ENCODE measurements around the gene SMIM11. TPM values are rescaled to one million over a fixed set of nuclear protein-coding genes. Genes with fewer than 3 reads are reported as not detected.
"Not testable (repeated sequence)": the region's sequence is repeated elsewhere in the genome, so short reads cannot be mapped to it uniquely, and the experiment has no call there.

Gene SMIM11
- total RNA-seq, 1 donor from 2014 or later = 25.3 TPM

DNA sequence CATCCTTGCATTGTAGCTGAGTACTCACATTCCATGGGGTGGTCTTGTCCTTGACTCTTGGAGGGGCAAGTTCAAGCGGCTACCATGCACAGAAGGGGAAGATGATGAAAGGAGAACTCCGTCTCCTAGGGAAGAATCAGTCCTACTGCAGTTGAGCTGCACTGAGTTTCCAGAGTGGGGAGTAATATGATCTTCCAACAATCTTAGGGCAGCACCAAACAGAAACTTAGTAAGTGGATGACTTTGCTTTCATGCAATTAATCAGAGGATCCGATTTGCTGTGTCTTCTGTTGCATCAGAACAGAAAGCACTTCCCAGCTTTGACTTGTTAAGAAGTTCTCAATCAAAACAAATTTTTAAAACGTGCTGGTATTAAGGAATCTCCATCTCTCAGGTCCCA is 48.5 kb downstream of the SMIM11 start, which contains the start of gene SMIM34:
SMIM34 (minus strand) TSS at position 147 of the 400 bp plus-strand sequence; CDS start at position 35, 112 bp downstream.
- DNase-seq = not testable (repeated sequence)

DNA sequence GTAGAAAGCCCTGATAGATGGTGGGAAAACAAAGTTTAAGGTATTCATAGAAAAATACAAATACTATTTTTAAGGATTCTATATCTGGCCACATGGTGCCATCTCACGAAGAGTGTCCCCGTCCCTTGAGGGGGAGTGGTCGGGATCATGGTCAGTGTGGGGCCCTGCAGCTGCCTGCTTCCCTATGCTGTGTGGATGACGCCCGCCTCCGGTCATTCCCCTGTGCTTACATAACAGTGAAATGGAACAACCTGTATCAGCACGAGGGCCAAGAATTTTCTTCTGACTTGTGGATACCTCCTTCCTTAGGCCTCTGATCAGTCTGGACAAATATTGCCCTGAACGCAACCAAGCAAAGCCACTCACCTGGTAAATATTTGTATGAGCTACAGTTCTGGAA is 52.0 kb downstream of the SMIM11 start:
- DNase-seq = not testable (repeated sequence)

GRCh38 chr21:34428441-34428840 is 53.1 kb downstream of the SMIM11 start:
- not testable (repeated sequence) for DNase-seq

GRCh38 chr21:34429710-34430109 is 54.4 kb downstream of the SMIM11 start:
- not testable (repeated sequence) for DNase-seq

Other genes starting within 250 kb of the SMIM11 start
- gene KCNE2, start 11.5 kb upstream of the SMIM11 start, total RNA-seq = not detected
- gene SMIM34, start 48.4 kb downstream of the SMIM11 start, total RNA-seq = not detected
- gene KCNE1, start 136.7 kb downstream of the SMIM11 start, total RNA-seq = 0.16 TPM
- 56.8 TPM for gene RCAN1, start 239.6 kb downstream of the SMIM11 start, total RNA-seq